GM18517 (cell line): ENCODE data around the gene GRK4.

ENCODE experiments used
- ATAC-seq: cut with Tn5 transposase; IDR thresholded peaks from one replicate; pipeline ENCODE4 v1.9.1; 2021; ENCODE audit warnings: mild to moderate bottlenecking, moderate library complexity; ENCODE audit not compliant: unreplicated experiment

GRK4 gene

DNA sequence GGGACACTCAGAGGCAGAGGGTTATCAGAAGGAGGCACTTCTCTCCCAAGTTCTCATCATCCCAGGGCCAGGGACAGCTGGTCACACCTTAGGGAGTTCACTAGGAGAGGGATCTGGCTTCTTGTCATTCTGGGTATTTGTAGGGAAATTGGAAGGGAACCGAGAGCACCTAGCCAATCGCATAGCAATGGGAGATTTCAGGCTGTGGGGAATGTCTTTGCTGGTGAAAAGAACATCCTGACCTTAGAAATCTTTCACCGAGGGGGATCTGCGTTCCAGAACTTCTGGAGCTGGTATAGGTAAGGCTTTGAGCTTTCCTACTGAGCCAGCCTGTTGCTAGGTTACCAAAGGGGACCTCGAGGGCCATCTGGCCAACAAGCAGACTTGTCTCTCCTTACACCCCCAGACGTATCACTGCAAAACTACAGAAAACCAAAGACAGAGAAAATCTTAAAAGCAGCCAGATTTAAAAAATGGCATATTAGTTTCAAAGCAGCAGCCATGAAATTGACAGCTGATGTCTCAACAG lies 104.2 kb downstream of the GRK4 start:
- ATAC-seq, result no peak

DNA sequence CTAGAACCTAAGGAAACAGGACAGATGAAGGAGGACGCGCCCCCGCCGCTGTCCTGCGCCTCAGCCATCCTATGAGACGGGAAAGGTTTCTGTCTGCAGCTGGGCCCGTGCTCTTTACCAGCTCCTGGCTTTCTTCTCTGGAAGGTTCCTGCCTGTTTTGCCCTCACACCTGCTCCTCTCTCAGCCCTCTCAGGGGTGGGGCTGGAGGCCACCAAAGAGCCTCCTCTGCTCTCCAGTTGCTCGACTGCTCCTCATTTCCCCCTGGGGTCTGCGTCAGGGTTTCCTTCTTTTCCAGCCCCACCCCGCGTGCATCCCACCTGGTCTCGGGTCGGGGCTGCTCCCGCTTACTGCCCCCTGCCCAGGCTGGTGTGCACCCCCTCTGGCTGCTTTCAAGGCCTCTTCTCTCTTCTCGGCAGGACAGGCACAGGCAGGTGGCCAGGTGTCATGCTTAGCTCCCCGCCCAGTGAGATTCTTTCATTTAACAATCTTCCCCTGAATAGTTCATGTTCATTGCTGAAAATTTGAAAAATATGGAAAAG lies 106.4 kb downstream of the GRK4 start:
- ATAC-seq, result no peak

DNA sequence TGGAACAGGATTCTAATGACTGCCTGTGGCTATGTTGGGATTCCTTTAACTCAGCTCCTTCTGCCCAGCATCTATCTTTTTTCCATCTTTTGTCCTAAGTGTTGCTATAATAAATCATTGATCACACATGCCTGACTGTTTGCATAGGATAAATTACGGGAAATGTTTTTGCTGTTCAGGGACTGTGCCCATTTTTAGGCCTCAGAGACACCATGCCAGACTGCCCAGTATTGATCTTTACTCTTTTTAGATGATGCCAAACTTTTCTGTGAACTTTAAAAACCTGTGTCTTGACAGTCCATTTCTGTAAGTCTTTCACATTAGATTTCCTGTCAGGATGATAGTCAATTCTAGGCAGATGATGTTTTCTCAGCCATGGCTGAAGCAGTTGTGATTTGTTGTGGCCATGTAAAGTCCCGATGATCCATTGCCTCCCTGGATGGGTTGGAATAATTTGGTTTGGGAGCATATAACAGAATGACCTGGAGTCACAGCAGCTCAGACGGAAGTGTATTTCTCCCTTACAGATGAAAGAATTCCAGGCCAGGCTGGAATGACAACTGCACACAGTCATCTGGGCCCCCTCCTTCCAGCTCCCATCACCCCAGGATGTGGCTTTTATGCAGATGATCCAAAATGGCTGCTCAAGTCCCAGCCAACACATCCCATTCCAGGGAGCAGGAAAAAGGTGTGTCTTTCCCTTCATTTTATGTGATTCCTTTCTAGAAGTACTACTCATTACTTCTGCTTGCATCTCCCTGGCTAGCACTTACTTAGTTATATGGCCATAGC lies 107.5 kb downstream of the GRK4 start:
- ATAC-seq, result no peak

DNA sequence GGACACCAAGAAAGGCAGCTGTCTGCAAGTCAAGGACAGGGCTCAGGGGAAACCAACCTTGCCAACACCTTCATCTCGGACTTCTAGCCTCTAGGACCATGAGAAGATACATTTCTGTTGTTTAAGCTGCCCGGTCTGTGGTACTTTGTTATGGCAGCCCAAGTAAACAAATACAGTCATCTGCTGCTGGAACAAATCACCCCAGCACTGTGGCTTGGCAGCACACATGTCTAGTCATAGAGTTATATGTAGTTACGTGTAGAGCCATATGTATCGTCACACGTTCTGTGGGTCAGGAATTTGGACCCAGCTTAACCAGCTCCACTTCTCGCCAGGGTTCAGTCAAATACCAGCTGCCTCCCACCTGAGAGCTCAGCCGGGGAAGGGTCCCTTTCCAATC lies 108.4 kb downstream of the GRK4 start:
- ATAC-seq, result no peak

DNA sequence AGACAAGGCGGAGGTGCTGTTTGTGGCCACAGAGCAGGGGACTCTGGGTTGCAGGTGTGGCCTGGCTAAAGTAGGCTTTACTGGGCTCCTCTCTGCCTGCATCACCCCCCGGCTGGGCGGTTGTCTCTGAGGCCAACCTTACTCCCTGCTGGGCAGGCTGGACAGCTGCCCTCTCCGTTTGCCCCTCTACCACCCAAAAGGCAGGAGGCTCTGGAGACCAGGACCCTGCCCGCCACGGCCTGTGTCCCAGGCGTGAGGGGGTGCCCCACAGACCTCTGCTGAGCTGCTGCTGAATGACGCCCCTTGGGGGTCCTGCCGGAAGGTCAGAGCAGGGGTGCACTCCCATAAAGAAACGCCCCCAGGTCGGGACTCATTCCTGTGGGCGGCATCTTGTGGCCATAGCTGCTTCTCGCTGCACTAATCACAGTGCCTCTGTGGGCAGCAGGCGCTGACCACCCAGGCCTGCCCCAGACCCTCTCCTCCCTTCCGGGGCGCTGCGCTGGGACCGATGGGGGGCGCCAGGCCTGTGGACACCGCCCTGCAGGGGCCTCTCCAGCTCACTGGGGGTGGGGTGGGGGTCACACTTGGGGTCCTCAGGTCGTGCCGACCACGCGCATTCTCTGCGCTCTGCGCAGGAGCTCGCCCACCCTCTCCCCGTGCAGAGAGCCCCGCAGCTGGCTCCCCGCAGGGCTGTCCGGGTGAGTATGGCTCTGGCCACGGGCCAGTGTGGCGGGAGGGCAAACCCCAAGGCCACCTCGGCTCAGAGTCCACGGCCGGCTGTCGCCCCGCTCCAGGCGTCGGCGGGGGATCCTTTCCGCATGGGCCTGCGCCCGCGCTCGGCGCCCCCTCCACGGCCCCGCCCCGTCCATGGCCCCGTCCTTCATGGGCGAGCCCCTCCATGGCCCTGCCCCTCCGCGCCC lies 110.0 kb downstream of the GRK4 start:
- ATAC-seq, result no peak

DNA sequence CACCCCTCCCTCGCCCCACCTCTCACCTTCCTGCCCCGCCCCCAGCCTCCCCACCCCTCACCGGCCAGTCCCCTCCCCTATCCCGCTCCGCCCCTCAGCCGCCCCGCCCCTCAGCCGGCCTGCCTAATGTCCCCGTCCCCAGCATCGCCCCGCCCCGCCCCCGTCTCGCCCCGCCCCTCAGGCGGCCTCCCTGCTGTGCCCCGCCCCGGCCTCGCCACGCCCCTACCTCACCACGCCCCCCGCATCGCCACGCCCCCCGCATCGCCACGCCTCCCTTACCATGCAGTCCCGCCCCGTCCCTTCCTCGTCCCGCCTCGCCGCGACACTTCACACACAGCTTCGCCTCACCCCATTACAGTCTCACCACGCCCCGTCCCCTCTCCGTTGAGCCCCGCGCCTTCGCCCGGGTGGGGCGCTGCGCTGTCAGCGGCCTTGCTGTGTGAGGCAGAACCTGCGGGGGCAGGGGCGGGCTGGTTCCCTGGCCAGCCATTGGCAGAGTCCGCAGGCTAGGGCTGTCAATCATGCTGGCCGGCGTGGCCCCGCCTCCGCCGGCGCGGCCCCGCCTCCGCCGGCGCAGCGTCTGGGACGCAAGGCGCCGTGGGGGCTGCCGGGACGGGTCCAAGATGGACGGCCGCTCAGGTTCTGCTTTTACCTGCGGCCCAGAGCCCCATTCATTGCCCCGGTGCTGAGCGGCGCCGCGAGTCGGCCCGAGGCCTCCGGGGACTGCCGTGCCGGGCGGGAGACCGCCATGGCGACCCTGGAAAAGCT lies 110.9 kb downstream of the GRK4 start, which contains the start of the genes HTT and HTT-AS:
Gene HTT (plus strand): TSS at position 604 of the 768 bp plus-strand sequence. CDS start 145 bp downstream, at position 749.
Gene HTT-AS (minus strand): TSS at position 461 of the 768 bp plus-strand sequence.
- peak; percentile 59 for ATAC-seq

DNA sequence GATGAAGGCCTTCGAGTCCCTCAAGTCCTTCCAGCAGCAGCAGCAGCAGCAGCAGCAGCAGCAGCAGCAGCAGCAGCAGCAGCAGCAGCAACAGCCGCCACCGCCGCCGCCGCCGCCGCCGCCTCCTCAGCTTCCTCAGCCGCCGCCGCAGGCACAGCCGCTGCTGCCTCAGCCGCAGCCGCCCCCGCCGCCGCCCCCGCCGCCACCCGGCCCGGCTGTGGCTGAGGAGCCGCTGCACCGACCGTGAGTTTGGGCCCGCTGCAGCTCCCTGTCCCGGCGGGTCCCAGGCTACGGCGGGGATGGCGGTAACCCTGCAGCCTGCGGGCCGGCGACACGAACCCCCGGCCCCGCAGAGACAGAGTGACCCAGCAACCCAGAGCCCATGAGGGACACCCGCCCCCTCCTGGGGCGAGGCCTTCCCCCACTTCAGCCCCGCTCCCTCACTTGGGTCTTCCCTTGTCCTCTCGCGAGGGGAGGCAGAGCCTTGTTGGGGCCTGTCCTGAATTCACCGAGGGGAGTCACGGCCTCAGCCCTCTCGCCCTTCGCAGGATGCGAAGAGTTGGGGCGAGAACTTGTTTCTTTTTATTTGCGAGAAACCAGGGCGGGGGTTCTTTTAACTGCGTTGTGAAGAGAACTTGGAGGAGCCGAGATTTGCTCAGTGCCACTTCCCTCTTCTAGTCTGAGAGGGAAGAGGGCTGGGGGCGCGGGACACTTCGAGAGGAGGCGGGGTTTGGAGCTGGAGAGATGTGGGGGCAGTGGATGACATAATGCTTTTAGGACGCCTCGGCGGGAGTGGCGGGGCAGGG lies 111.7 kb downstream of the GRK4 start:
- ATAC-seq, result peak; percentile 20

DNA sequence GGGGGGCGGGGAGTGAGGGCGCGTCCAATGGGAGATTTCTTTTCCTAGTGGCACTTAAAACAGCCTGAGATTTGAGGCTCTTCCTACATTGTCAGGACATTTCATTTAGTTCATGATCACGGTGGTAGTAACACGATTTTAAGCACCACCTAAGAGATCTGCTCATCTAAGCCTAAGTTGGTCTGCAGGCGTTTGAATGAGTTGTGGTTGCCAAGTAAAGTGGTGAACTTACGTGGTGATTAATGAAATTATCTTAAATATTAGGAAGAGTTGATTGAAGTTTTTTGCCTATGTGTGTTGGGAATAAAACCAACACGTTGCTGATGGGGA lies 112.2 kb downstream of the GRK4 start:
- no peak for ATAC-seq

DNA sequence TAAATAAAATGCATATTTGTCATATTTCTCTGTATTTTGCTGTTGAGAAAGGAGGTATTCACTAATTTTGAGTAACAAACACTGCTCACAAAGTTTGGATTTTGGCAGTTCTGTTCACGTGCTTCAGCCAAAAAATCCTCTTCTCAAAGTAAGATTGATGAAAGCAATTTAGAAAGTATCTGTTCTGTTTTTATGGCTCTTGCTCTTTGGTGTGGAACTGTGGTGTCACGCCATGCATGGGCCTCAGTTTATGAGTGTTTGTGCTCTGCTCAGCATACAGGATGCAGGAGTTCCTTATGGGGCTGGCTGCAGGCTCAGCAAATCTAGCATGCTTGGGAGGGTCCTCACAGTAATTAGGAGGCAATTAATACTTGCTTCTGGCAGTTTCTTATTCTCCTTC lies 114.4 kb downstream of the GRK4 start:
- peak; percentile 40 for ATAC-seq

DNA sequence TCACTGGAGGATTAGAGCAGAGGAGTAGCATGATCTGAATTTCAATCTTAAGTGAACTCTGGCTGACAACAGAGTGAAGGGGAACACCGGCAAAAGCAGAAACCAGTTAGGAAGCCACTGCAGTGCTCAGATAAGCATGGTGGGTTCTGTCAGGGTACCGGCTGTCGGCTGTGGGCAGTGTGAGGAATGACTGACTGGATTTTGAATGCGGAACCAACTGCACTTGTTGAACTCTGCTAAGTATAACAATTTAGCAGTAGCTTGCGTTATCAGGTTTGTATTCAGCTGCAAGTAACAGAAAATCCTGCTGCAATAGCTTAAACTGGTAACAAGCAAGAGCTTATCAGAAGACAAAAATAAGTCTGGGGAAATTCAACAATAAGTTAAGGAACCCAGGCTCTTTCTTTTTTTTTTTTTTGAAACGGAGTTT lies 116.3 kb downstream of the GRK4 start:
- no peak for ATAC-seq

DNA sequence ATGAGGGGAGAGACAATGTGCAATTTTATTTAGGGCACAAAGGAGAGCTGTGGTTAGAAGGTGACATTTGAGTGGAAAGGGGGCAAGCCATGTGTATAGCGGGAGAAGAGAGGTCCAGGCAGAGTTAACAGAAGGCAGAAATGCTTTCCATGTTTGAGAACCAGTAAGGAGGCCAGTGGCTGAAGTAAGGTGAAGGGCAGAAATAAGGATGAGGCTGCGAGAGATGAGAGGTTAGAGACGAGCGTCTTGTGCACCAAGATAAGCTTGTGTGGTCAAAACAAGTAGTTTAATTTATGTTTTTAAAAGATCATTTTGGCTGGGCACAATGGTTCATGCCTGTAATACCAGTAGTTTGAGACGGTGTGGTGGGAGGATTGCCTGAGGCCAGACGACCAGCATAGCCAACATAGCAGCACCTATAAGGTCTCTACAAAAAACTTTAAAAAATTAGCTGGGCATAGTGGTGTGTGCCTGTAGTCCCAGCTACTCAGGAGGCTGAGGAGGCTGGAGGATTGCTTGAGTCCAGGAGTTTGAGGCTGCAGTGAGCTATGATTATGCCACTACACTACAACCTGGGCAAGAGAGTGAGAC lies 119.6 kb downstream of the GRK4 start:
- no peak for ATAC-seq

DNA sequence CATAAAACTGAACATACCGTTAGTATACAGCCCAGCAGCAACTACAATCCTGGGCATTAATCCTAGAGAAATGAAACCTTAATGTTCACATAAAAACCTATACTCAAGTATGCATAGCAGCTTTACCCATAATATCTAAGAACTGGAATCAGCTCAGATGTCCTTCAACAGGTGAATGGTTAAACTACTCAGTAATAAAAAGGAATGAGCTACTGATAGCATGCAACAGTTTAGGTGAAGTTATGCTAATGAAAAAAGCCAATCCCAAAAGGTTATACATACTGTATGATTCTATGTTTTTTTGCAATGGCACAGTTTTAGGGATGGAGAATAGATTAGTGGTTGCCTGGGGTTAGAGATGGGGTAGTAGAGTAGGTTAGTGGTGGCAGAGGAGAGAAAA lies 120.4 kb downstream of the GRK4 start:
- ATAC-seq, result no peak

DNA sequence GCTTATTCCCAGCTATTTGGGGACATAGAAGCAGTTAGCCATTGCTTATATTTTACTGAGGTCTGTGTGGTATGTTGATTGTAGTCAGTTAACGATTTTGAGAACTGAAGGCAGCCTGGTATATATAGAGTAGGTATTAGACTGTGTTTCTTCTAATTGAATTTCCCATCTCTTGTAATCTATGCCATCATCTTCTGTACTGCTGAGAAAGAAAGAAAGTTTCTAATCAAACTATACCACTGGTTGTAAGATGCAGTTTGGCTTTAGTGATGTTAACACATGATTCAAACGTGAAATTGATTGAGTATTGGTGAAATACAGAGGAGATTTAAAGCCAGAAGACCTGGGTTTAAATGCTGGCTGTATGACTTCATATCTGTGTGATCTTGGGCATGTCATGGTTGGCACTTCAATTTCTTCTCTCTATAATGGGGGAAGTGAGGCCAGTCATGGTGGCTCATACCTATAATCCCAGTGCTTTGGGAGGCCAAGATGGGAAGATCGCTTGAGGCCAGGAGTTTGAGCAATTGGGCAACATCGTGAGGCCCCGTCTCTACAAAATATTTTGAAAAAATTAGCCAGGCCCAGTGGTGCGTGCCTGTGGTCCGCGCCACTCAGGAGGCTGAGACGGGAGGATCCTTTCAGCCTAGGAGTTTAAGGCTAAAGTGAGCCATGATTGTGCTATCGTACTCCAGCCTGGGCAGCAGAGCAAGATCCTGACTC lies 122.7 kb downstream of the GRK4 start:
- ATAC-seq, result no peak

DNA sequence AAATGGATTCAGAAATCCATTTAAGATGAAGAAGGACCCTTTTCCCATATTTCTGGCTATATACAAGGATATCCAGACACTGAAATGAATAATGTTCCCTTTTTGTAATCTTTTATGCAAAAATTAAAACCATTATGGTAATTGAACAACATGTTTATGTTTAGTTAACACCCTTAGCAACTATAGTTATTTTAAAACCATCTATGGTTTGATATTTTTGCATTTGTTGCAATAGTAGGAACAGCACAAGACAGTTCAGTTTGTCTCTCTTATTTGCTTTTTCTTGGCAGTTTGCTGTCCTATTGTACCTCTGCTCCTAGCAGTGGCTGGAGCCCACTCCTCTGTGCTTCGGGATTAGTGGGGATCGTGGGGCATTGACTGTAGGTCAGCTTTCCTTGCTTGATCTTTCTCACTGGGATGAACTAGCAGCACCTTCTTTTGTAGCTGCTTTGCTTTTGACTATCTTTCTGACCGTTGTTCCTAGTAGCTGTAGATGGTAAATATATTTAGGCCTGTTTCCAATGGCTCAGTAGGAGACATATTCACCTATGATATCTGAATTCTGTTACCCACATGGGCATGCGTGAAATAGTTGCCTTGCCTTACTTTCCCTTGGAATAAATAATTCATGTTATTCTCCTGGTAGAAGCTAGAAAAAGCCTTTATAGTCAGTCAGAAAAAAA lies 123.9 kb downstream of the GRK4 start:
- ATAC-seq, result no peak
